Measurements from ENCODE around the gene FBXO31. TPM values are rescaled to one million over a fixed set of nuclear protein-coding genes. Genes with fewer than 3 reads are reported as not detected.
"Not testable (repeated sequence)": the region's sequence is repeated elsewhere in the genome, so short reads cannot be mapped to it uniquely, and the experiment has no call there.

The FBXO31 gene
- total RNA-seq, 1 donor from 2014 or later: 21.6 TPM

- DNase-seq (ENCODE audit: low spot score, unreplicated experiment): no peak
- no peaks in the 10 kb centered on the region for H3K27me3 Mint-ChIP-seq
- peaks cover 10% of the 10 kb centered on the region for H3K36me3 Mint-ChIP-seq (ENCODE audit: insufficient read depth)
- no peak for TF ChIP-seq CTCF (IDR thresholded peaks at IDR 0.05; ENCODE audit: unreplicated experiment)
- no peaks in the 10 kb centered on the region for H3K4me1 Mint-ChIP-seq (ENCODE audit: low read depth)
- H3K4me3 Mint-ChIP-seq (ENCODE audit: low read depth): no peak overlapping the region
- H3K9me3 Mint-ChIP-seq (ENCODE audit: low read depth): no peaks in the 10 kb centered on the region
- H3K27ac Mint-ChIP-seq: no peak overlapping the region
These were observed 40.4 kb downstream of the FBXO31 start for GRCh38 chr16:87342978-87343752.

GRCh38 chr16:87342504-87342903, 41.1 kb downstream of the FBXO31 start:
- Mint-ChIP-seq H3K27ac (no peak overlapping the region), H3K36me3 (ENCODE audit: insufficient read depth) (peaks cover 10% of the 10 kb centered on the region)
- no peak for DNase-seq (ENCODE audit: low spot score, unreplicated experiment)

GRCh38 chr16:87340198-87340597, 43.4 kb downstream of the FBXO31 start:
- no peak for TF ChIP-seq CTCF (IDR thresholded peaks at IDR 0.05; ENCODE audit: unreplicated experiment)
- no peak overlapping the region for H3K4me3 Mint-ChIP-seq (ENCODE audit: low read depth)
- no peaks in the 10 kb centered on the region for H3K9me3 Mint-ChIP-seq (ENCODE audit: low read depth)
- no peaks in the 10 kb centered on the region for H3K27me3 Mint-ChIP-seq
- no peak overlapping the region for H3K27ac Mint-ChIP-seq
- no peaks in the 10 kb centered on the region for H3K4me1 Mint-ChIP-seq (ENCODE audit: low read depth)
- DNase-seq (ENCODE audit: low spot score, unreplicated experiment): no peak
- peaks cover 8% of the 10 kb centered on the region for H3K36me3 Mint-ChIP-seq (ENCODE audit: insufficient read depth)

More at GRCh38 chr16:87342504-87342903, 41.1 kb downstream of the FBXO31 start:
- Mint-ChIP-seq H3K4me1 (ENCODE audit: low read depth) (no peaks in the 10 kb centered on the region), H3K27me3 (no peaks in the 10 kb centered on the region), H3K9me3 (ENCODE audit: low read depth) (no peaks in the 10 kb centered on the region), H3K4me3 (ENCODE audit: low read depth) (no peak overlapping the region)
- no peak for TF ChIP-seq CTCF (IDR thresholded peaks at IDR 0.05; ENCODE audit: unreplicated experiment)

GRCh38 chr16:87339724-87340105, 43.9 kb downstream of the FBXO31 start:
- H3K36me3 Mint-ChIP-seq (ENCODE audit: insufficient read depth); H3K27ac Mint-ChIP-seq; DNase-seq (ENCODE audit: low spot score, unreplicated experiment); H3K27me3 Mint-ChIP-seq; H3K9me3 Mint-ChIP-seq (ENCODE audit: low read depth); H3K4me3 Mint-ChIP-seq (ENCODE audit: low read depth); H3K4me1 Mint-ChIP-seq (ENCODE audit: low read depth): not testable (repeated sequence)

- no peak overlapping the region for H3K4me3 Mint-ChIP-seq (ENCODE audit: low read depth)
- no peak overlapping the region for H3K27ac Mint-ChIP-seq
- no peaks in the 10 kb centered on the region for H3K4me1 Mint-ChIP-seq (ENCODE audit: low read depth)
These were observed 44.4 kb downstream of the FBXO31 start for GRCh38 chr16:87339086-87339723.

More at GRCh38 chr16:87339086-87339723, 44.4 kb downstream of the FBXO31 start:
- Mint-ChIP-seq H3K9me3 (ENCODE audit: low read depth) (no peaks in the 10 kb centered on the region), H3K27me3 (no peaks in the 10 kb centered on the region), H3K36me3 (ENCODE audit: insufficient read depth) (peaks cover 8% of the 10 kb centered on the region)
- TF ChIP-seq CTCF (IDR thresholded peaks at IDR 0.05; ENCODE audit: unreplicated experiment): no peak
- no peak for DNase-seq (ENCODE audit: low spot score, unreplicated experiment)

Data from progenitor cell of endocrine pancreas (in vitro differentiated cells).